ENCODE measurements around the gene CPNE4. TPM values are rescaled to one million over a fixed set of nuclear protein-coding genes. Genes with fewer than 3 reads are reported as not detected.

The CPNE4 gene
- polyA plus RNA-seq, 4 donors: 0.66 to 4.8 TPM; not detected in 2

DNA sequence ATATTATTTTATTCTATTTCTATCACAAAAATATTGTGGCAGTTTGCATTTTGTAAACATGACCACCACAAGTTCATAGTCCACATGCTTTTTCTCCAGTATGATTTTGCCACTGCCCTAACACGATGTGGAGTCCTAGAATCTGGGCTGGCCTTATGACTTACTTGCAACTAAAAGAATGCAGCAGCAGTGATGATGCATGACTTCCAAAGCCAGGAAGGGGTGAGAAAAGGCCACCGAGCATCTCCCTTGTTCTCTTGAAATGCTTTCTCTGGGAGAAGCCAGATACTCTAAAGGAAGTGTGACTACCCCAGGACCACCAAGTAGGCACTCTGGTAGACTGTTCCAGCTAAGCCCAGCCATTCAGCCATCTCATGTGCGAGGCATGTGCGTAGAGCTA is 340.4 kb downstream of the CPNE4 start:
- FAIRE-seq (no peak), DNase-seq (no peak)
- Histone ChIP-seq H3K4me3 (ENCODE audit: low read depth in 1 of 3, low read length in 3 of 3) (no peak overlapping the region), H3K4me1 (ENCODE audit: control insufficient read depth in 3 of 3, insufficient read depth in 2 of 3, low read depth in 1 of 3, low read length in 2 of 3) (no peaks in the 10 kb centered on the region), H3K36me3 (ENCODE audit: control insufficient read depth in 3 of 3, insufficient read depth in 2 of 3, low read depth in 1 of 3, low read length in 3 of 3) (no peaks in the 10 kb centered on the region), H3K27me3 (ENCODE audit: control insufficient read depth in 3 of 3, insufficient read depth in 3 of 3, low read length in 3 of 3) (no peaks in the 10 kb centered on the region), H3K27ac (ENCODE audit: low read depth in 1 of 3, low read length in 2 of 3) (no peak overlapping the region), H3K9me3 (ENCODE audit: control insufficient read depth in 2 of 2, insufficient read depth in 1 of 2, low read depth in 1 of 2, low read length in 1 of 2) (no peaks in the 10 kb centered on the region)
- 80 to 89% (median 80%) methylated on average over 4 of the region's 4 CpGs for WGBS, 3 donors

DNA sequence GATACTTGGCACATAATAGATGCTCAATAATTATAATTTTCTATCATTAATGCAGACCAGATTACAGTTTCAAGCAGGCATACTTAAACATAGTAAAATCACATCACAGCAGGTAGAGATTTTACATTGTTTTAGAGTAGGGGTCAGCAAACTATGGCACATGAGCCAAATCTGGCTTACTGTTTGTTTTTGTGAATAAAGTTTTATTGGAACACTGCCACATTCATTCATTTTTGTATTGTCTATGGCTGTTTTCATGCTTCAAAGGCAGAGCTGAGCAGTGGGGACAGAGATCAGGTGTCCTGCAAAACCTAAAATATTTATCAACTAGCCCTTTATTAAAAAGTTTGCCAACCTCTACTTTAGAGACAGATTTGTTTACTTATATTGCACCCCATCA is 342.5 kb downstream of the CPNE4 start:
- no peak overlapping the region for H3K27ac ChIP-seq (ENCODE audit: low read depth in 1 of 3, low read length in 2 of 3)
- FAIRE-seq (no peak), DNase-seq (no peak)
- no peak overlapping the region for H3K4me3 ChIP-seq (ENCODE audit: low read depth in 1 of 3, low read length in 3 of 3)
- no peaks in the 10 kb centered on the region for H3K27me3 ChIP-seq (ENCODE audit: control insufficient read depth in 3 of 3, insufficient read depth in 3 of 3, low read length in 3 of 3)
- no peaks in the 10 kb centered on the region for H3K36me3 ChIP-seq (ENCODE audit: control insufficient read depth in 3 of 3, insufficient read depth in 2 of 3, low read depth in 1 of 3, low read length in 3 of 3)
- H3K4me1 ChIP-seq (ENCODE audit: control insufficient read depth in 3 of 3, insufficient read depth in 2 of 3, low read depth in 1 of 3, low read length in 2 of 3): no peaks in the 10 kb centered on the region
- H3K9me3 ChIP-seq (ENCODE audit: control insufficient read depth in 2 of 2, insufficient read depth in 1 of 2, low read depth in 1 of 2, low read length in 1 of 2): no peaks in the 10 kb centered on the region

DNA sequence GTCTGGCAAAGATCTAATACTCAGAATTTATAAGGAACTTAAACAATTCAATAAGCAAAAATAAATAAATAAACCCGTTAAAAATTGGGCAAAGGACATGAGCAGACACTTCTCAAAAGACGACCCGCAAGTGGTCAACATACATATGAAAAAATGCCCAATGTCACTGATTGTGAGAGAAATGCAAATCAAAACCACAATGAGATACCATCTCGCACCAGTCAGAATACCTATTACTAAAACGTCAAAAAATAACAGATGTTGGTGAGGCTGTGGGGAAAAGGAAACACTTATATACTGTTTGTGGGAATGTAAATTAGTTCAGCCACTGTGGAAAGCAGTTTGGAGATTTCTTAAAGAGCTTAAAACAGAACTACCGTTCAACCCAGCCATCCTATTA is 344.0 kb downstream of the CPNE4 start:
- Histone ChIP-seq H3K27ac (ENCODE audit: low read depth in 1 of 3, low read length in 2 of 3) (no peak overlapping the region), H3K36me3 (ENCODE audit: control insufficient read depth in 3 of 3, insufficient read depth in 2 of 3, low read depth in 1 of 3, low read length in 3 of 3) (no peaks in the 10 kb centered on the region), H3K27me3 (ENCODE audit: control insufficient read depth in 3 of 3, insufficient read depth in 3 of 3, low read length in 3 of 3) (no peaks in the 10 kb centered on the region), H3K4me1 (ENCODE audit: control insufficient read depth in 3 of 3, insufficient read depth in 2 of 3, low read depth in 1 of 3, low read length in 2 of 3) (no peaks in the 10 kb centered on the region), H3K4me3 (ENCODE audit: low read depth in 1 of 3, low read length in 3 of 3) (no peak overlapping the region), H3K9me3 (ENCODE audit: control insufficient read depth in 2 of 2, insufficient read depth in 1 of 2, low read depth in 1 of 2, low read length in 1 of 2) (no peaks in the 10 kb centered on the region)
- DNase-seq (no peak), FAIRE-seq (no peak)
- 72 to 79% (median 75%) methylated on average over 6 of the region's 6 CpGs for WGBS, 3 donors

DNA sequence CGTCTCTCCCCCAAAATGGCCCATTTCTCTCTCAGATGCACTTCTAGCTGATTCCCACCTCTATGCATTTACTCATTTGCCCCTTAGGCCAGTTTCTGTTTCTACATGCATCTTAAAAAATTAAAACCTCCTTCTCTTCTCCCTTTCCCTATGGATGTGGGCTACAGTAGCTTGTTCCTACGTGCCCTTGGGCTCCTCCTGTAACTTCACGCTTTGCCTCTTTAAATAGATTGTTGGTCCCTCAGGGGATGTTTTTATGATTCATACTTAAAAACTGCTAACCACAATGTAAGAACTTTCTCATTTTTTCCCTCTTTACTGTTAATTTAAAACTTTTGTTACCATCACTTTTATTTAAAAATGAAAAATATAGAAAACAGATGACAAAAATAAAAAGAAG is 346.4 kb downstream of the CPNE4 start:
- no peak overlapping the region for H3K4me3 ChIP-seq (ENCODE audit: low read depth in 1 of 3, low read length in 3 of 3)
- no peaks in the 10 kb centered on the region for H3K4me1 ChIP-seq (ENCODE audit: control insufficient read depth in 3 of 3, insufficient read depth in 2 of 3, low read depth in 1 of 3, low read length in 2 of 3)
- DNase-seq (no peak), FAIRE-seq (no peak)
- no peaks in the 10 kb centered on the region for H3K36me3 ChIP-seq (ENCODE audit: control insufficient read depth in 3 of 3, insufficient read depth in 2 of 3, low read depth in 1 of 3, low read length in 3 of 3)
- H3K9me3 ChIP-seq (ENCODE audit: control insufficient read depth in 2 of 2, insufficient read depth in 1 of 2, low read depth in 1 of 2, low read length in 1 of 2): no peaks in the 10 kb centered on the region
- H3K27me3 ChIP-seq (ENCODE audit: control insufficient read depth in 3 of 3, insufficient read depth in 3 of 3, low read length in 3 of 3): no peaks in the 10 kb centered on the region
- H3K27ac ChIP-seq (ENCODE audit: low read depth in 1 of 3, low read length in 2 of 3): no peak overlapping the region
- 70 to 76% (median 73%) methylated on average over 3 of the region's 3 CpGs for WGBS, 3 donors

DNA sequence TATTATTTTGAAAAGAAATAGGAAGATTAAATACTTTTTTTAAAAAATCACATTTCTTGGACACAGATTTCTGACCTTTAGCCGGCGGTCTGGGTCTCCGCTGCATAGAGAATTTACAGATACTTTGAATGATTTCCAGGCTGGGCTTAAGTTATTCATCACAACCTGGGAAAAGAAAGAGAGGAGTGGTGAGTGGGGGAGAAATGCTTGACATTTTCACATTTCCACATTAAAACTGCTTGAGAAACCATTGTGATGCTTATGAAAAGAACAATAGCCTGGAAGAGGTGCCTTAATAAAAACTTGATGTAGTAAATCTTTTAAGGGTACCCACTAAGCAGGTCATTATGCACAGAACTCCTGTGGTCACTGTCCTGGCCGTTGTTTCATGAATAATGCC is 365.2 kb downstream of the CPNE4 start:
- no peaks in the 10 kb centered on the region for H3K27me3 ChIP-seq (ENCODE audit: control insufficient read depth in 3 of 3, insufficient read depth in 3 of 3, low read length in 3 of 3)
- 74 to 76% (median 75%) methylated on average over 4 of the region's 4 CpGs for WGBS, 3 donors
- no peak for FAIRE-seq
- H3K4me3 ChIP-seq (ENCODE audit: low read depth in 1 of 3, low read length in 3 of 3): no peak overlapping the region
- H3K4me1 ChIP-seq (ENCODE audit: control insufficient read depth in 3 of 3, insufficient read depth in 2 of 3, low read depth in 1 of 3, low read length in 2 of 3): no peaks in the 10 kb centered on the region
- H3K36me3 ChIP-seq (ENCODE audit: control insufficient read depth in 3 of 3, insufficient read depth in 2 of 3, low read depth in 1 of 3, low read length in 3 of 3): no peaks in the 10 kb centered on the region
- no peaks in the 10 kb centered on the region for H3K9me3 ChIP-seq (ENCODE audit: control insufficient read depth in 2 of 2, insufficient read depth in 1 of 2, low read depth in 1 of 2, low read length in 1 of 2)
- no peak for DNase-seq
- H3K27ac ChIP-seq (ENCODE audit: low read depth in 1 of 3, low read length in 2 of 3): no peak overlapping the region

DNA sequence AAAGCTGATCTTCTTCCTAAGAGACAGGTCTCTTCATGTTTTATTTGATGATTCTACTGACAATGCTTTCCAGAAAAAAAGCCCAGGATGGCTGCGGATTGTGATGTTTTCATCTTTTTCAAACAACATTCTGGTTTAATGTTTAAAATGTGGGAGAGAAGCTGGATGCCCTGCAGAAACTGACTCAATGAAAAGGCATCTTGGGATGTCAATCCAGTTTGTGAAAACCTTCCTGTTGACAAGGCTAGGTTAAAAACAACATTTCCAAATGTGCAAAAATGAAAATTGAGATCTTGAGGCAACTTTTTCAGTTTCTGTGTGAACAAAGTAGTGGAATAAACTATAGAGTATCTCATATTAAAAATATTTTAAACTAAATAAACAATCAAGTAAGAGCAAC is 376.0 kb downstream of the CPNE4 start:
- H3K4me3 ChIP-seq (ENCODE audit: low read depth in 1 of 3, low read length in 3 of 3): no peak overlapping the region
- FAIRE-seq: no peak
- peaks cover 0 to 2% (median 0%) of the 10 kb centered on the region in 3 donors for H3K27me3 ChIP-seq (ENCODE audit: control insufficient read depth in 3 of 3, insufficient read depth in 3 of 3, low read length in 3 of 3)
- no peak for DNase-seq
- no peaks in the 10 kb centered on the region for H3K9me3 ChIP-seq (ENCODE audit: control insufficient read depth in 2 of 2, insufficient read depth in 1 of 2, low read depth in 1 of 2, low read length in 1 of 2)
- WGBS, 3 donors: 49 to 88% (median 82%) methylated on average over 1 of the region's 1 CpG
- no peaks in the 10 kb centered on the region for H3K36me3 ChIP-seq (ENCODE audit: control insufficient read depth in 3 of 3, insufficient read depth in 2 of 3, low read depth in 1 of 3, low read length in 3 of 3)
- H3K27ac ChIP-seq (ENCODE audit: low read depth in 1 of 3, low read length in 2 of 3): no peak overlapping the region
- no peaks in the 10 kb centered on the region for H3K4me1 ChIP-seq (ENCODE audit: control insufficient read depth in 3 of 3, insufficient read depth in 2 of 3, low read depth in 1 of 3, low read length in 2 of 3)

DNA sequence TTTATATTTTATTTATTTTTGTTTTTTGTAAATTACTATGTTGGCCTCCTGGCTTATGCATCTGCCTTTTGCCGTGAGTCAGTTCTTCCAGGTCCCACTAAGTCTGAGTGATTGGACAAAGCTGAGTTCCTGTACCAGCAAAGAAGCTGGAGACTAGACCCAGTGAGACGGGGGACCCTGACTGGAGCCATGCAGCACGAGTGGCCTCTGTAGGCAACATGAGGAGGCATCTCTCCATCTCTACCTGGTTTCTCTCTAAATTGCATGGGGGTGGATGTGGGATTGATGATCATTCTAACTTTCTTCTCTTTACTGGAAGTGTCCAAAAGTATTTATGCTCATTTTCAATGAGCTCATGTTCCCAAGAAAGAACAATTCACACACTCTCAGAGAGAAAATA is 376.7 kb downstream of the CPNE4 start:
- H3K27ac ChIP-seq (ENCODE audit: low read depth in 1 of 3, low read length in 2 of 3): no peak overlapping the region
- no peaks in the 10 kb centered on the region for H3K4me1 ChIP-seq (ENCODE audit: control insufficient read depth in 3 of 3, insufficient read depth in 2 of 3, low read depth in 1 of 3, low read length in 2 of 3)
- no peak overlapping the region for H3K4me3 ChIP-seq (ENCODE audit: low read depth in 1 of 3, low read length in 3 of 3)
- peaks cover 0 to 2% (median 0%) of the 10 kb centered on the region in 3 donors for H3K27me3 ChIP-seq (ENCODE audit: control insufficient read depth in 3 of 3, insufficient read depth in 3 of 3, low read length in 3 of 3)
- H3K9me3 ChIP-seq (ENCODE audit: control insufficient read depth in 2 of 2, insufficient read depth in 1 of 2, low read depth in 1 of 2, low read length in 1 of 2): no peaks in the 10 kb centered on the region
- WGBS, 3 donors: 36 to 64% (median 42%) methylated on average over 3 of the region's 3 CpGs
- DNase-seq (no peak), FAIRE-seq (no peak)
- H3K36me3 ChIP-seq (ENCODE audit: control insufficient read depth in 3 of 3, insufficient read depth in 2 of 3, low read depth in 1 of 3, low read length in 3 of 3): no peaks in the 10 kb centered on the region

DNA sequence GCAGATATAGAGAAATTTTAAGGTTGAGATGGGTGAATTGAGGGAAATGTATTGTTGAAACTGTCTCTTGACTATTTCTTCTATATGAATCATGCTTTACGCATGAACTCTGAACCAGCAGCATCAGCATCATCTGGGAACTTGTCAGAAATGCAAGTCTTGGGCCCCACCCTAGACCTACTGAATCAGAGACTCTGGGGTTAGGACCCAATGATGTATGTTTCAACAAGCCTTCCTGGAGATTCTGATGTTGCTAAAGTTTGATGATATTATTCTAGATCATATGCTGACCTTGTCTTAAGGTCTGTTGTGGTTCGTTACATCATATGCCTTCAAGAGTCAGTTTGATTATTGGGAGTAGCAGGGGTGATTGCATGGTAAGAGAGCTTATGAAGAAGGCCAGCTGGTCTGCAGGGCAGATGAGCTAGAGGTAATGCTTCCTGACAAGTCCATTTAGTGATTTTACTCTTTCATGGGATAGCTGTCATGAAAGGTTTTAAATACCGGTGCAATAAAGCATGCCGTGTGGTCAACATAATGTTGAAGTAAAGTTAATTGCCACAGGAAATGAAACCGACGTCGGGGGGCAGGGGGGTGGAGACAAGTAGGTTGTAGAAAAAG is 379.6 kb downstream of the CPNE4 start:
- DNase-seq (no peak), FAIRE-seq (no peak)
- Histone ChIP-seq H3K9me3 (ENCODE audit: control insufficient read depth in 2 of 2, insufficient read depth in 1 of 2, low read depth in 1 of 2, low read length in 1 of 2) (no peaks in the 10 kb centered on the region), H3K36me3 (ENCODE audit: control insufficient read depth in 3 of 3, insufficient read depth in 2 of 3, low read depth in 1 of 3, low read length in 3 of 3) (no peaks in the 10 kb centered on the region), H3K4me1 (ENCODE audit: control insufficient read depth in 3 of 3, insufficient read depth in 2 of 3, low read depth in 1 of 3, low read length in 2 of 3) (no peaks in the 10 kb centered on the region), H3K4me3 (ENCODE audit: low read depth in 1 of 3, low read length in 3 of 3) (no peak overlapping the region), H3K27me3 (ENCODE audit: control insufficient read depth in 3 of 3, insufficient read depth in 3 of 3, low read length in 3 of 3) (peaks cover 0 to 2% (median 0%) of the 10 kb centered on the region in 3 donors), H3K27ac (ENCODE audit: low read depth in 1 of 3, low read length in 2 of 3) (no peak overlapping the region)
- 66 to 69% (median 67%) methylated on average over 7 of the region's 7 CpGs for WGBS, 3 donors

DNA sequence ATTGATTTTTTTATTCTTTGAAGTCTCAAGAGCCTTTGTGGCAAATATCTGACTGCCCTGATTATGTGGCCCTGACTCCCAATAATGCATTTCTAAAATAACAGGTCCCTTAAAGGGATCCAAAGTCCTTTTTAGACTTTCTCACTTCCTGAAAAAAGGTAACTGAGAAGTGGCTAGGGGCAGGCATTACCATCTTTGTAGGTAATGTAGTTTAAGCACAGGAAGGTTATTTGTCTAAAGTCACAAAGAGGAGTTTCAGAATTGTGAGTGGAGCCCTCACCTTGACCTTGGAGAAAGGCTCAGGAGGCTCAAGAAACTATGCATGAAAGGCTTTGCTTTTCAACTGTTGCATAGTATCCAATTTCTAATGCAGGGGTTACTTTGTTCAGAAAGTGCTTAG is 389.2 kb downstream of the CPNE4 start:
- H3K36me3 ChIP-seq (ENCODE audit: control insufficient read depth in 3 of 3, insufficient read depth in 2 of 3, low read depth in 1 of 3, low read length in 3 of 3): no peaks in the 10 kb centered on the region
- FAIRE-seq: no peak
- no peaks in the 10 kb centered on the region for H3K4me1 ChIP-seq (ENCODE audit: control insufficient read depth in 3 of 3, insufficient read depth in 2 of 3, low read depth in 1 of 3, low read length in 2 of 3)
- no peak overlapping the region for H3K4me3 ChIP-seq (ENCODE audit: low read depth in 1 of 3, low read length in 3 of 3)
- H3K27ac ChIP-seq (ENCODE audit: low read depth in 1 of 3, low read length in 2 of 3): no peak overlapping the region
- no peak for DNase-seq
- no peaks in the 10 kb centered on the region for H3K9me3 ChIP-seq (ENCODE audit: control insufficient read depth in 2 of 2, insufficient read depth in 1 of 2, low read depth in 1 of 2, low read length in 1 of 2)
- no peaks in the 10 kb centered on the region for H3K27me3 ChIP-seq (ENCODE audit: control insufficient read depth in 3 of 3, insufficient read depth in 3 of 3, low read length in 3 of 3)

Data from small intestine (tissue), 7 donors.